Fibroblast of skin of right quadriceps (primary cell): ENCODE data around the gene SEMA3B.
"Not testable (repeated sequence)": the region's sequence is repeated elsewhere in the genome, so short reads cannot be mapped to it uniquely, and the experiment has no call there.

ENCODE experiments used
- DNase-seq: peaks from one replicate; pipeline ENCODE4 v3.0.0-alpha.2; 2013

Gene SEMA3B

GRCh38 chr3:50295553-50296431 lies 26.8 kb downstream of the SEMA3B start:
- DNase-seq = no peak

DNA sequence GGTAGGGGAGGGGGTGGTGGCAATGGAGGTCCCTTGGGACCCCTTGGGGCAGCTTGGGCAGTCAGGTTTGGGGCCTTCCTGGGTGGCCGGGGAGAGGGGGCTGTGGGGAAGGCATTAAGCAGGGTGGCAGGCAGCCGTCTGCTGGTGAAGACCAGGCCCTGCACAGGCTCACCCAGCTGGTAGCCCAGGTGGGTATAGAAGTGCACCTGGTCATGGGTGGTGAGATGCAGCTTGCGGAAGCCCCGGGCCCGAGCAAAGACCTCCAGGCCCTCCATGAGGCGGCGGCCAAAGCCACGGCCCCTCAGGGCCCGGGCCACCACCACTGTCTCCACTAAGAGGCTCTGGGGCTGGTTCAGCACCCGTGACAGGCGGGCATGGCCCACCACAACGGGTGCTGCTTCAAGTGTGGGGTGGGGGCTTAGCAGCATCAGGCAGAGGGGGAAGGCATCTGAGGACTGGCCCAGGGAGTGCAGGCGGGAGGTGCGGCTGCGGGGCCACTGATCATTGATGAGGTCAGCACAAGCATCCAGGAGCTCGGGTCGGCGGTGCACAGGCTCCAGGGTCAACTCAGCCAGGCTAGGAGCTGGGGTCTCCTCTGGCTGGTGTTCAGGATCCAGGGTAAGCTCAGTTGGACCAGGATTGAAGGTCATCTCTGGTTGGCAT lies 27.9 kb downstream of the SEMA3B start:
- no peak for DNase-seq

DNA sequence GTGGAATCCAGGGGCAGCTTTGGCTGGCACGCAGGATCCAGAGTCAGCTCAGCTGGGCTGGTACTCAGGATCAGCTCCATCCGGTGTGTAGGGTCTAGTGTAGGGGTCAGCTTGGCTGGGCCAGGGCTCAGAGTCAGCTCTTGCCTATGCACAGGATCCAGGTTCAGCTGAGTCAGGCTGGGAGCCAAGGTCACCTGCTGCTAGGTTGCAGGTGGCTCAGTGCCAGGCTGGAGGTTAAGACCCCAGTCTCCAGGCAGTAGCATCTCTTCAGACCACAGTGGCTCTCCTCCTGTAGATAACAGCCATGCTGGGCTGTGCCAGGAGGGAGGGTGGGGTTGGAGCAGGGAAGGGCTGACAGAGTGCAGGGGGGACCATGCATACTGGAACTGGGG lies 28.4 kb downstream of the SEMA3B start:
- DNase-seq = no peak

DNA sequence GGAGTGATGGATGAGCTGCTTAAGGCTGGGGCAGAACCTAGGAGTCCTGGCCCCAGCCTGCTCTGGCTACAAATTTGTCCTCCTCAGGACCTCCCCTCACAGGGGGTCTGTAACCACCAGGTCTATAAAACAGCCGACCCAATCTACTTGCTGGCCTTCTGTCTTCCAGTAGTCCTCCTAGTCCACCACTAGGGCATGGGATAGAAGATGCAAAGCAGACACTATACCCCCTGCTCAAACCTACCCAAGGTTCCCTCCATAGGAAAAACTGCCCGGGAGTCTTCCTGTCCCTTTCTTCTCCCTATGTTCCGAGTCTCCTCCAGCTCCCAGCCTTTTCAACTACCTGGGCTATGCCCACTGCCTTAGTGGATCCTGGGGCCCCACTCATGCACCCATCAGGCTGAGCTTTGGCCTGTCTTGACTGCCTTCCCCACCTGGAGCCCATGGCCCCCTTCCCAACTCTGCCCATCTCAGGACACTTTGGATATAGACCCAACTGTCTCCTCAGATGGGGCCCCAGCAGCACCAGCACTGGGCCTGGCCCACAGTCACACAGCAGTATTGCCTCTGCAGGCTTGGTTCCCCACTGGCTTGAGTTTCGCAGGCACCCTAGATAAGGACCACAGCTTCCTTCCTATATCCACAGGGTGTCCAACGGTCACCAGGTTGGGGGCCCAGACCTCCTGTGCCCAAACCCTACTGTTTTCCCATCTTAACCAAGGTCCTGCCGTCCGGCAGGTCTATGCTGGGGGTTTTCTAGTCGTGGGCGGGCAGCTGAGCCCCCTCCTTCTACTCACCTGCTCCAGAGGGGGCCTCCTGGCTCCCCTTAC lies 29.2 kb downstream of the SEMA3B start:
- DNase-seq = no peak

DNA sequence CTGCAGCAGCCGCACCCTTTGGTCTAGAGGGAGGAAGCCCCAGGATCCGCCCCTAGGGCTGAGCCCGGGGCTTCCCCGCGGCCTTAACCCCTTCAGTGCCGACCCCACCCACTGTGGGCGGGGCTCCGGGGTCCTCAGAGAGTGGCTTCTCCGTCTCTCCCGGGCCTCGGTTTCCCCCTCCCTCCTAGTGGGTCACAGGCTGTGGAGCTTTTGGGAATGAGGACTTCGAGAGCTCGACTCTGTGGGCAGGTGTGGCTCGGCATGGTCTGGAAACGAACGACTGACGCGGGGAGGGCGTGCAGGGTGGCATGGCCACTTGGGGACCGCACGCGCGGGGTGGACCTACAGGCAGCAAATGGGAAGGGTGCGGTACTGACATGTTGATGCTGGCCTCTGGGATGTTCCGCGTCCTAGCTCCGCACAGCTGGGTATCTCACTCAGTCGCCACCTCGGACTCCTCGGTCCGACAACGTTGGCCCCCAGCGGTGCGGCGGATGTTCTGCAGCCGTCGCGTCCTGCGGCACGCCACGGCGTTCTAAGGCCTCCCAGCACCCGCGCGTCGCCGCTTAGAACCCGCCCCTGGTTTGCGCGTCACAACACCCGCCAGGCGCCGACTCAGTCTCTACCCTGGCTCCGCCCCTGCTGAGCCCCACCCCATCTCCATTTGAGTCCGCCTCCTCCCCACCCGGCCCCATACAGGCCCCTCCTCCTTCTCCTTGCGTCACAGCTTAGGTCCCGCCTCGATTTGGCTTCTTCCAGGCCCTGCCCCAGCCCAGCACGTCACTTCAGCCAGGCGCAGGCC lies 30.1 kb downstream of the SEMA3B start, which contains the start of the genes HYAL3 and NAA80:
TSS of gene HYAL3 (minus strand) at position 570 of the 802 bp plus-strand sequence. CDS start 3,803 bp downstream, outside the sequence.
TSS of gene NAA80 (minus strand) at position 570 of the 802 bp plus-strand sequence. CDS start 1,942 bp downstream, outside the sequence.
- DNase-seq = peak; percentile 99

- DNase-seq = no peak
Observed at GRCh38 chr3:50299638-50299928, 30.6 kb downstream of the SEMA3B start.

DNA sequence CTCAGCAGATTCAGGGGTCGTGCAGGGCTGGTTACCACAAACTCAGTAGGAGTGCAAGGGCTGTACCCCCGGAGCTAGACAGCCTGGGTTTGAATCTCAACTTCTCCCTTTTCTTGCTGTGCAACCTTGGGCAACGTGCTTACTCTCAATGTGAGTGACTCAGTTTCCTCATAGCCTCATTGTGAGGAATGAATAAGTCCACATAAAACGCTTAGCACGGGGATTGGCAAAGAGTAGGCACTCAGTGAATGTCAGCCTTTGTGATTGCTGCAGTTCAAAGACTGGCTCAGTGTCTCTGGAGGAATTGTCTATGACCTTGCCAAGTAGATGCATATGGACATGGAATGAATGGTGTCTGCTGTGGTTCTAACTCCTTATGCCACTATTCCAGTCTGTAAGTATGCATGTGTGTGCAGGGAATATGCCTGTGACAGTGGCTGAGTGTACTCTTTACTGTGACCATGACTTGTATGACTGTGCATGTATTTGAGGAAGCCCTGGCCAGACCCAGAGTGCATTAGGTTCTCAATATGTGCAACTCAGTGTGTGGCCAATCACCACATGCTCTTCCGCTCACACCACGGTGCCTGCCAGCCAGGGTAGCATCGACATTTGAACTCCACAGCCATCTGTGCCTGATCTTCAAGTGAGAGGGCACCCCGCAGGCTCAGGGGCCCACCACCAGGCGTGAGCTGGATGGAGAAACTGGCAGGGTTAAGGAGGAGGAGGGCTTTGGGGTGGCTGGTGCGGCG lies 31.2 kb downstream of the SEMA3B start:
- DNase-seq = peak; percentile 39

DNA sequence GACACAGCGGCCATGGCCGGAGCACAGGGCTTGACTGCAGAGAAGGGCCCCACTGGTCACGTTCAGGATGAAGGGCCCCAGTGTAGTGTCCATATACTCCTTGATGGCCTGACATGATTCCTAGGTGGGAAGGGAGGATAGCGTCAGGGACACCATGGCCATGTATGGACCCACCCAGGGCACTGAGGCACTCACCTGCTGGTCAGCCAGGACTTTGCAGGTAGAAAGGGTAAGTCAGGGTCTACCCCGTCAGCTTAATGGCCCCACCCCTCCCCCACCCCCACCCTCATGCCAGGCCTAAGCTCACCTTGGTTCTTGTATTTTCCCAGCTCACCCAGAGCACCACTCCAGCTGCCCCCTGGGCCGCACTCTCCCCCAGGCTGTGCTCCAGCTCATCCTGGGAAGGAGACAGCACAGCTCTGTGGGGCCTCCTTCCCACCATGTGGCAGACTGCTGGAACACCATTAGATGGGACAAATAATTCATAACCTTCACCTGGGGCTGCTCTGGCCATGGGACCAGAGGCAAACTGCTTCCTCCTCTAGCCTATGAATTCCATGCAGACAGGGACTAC lies 31.8 kb downstream of the SEMA3B start:
- no peak for DNase-seq

GRCh38 chr3:50302095-50303012 lies 33.4 kb downstream of the SEMA3B start:
- no peak for DNase-seq

DNA sequence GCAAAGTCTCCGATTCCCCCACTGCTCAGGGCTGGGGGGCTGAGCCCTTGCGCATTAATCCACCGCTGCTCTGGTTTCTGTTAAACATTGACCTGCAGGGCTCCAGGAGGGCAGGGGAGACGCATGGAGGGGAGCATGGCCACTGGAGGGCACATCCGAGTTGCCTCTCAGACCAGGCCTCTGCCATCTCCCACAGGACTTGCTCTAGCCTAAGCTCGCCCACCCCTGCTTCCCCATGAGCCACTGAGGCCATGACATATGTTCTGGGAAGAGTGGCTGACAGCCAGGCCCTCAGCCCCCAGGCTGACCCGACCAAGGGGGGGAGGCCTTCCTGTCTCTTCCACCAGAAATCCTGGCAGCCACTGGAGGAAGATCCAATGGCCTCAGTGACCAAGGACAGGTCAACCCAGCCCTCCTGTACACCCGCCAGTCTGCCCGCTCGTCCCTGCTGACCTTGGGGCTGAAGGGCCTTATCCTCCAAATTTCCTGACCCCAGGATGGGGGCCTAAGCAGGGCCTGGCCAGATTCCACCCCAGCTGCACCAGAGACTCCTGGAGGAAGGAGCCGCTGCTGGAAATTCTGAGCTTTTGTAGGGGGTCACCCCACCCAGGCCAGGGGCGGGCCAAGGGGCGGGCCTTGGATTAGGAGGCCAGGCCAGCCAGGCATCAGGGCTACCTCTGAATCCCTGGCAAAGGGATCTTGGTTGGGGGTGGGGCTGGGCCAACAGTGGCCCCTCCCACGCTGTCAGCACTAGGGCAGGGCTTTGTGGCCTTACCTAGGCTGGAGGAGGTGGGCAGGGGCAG lies 34.3 kb downstream of the SEMA3B start, which contains the start of gene HYAL1:
TSS of gene HYAL1 (minus strand) at position 562 of the 803 bp plus-strand sequence. CDS start 618 bp downstream, outside the sequence.
- no peak for DNase-seq

- DNase-seq = no peak
Observed at GRCh38 chr3:50304601-50305000, 35.7 kb downstream of the SEMA3B start.

DNA sequence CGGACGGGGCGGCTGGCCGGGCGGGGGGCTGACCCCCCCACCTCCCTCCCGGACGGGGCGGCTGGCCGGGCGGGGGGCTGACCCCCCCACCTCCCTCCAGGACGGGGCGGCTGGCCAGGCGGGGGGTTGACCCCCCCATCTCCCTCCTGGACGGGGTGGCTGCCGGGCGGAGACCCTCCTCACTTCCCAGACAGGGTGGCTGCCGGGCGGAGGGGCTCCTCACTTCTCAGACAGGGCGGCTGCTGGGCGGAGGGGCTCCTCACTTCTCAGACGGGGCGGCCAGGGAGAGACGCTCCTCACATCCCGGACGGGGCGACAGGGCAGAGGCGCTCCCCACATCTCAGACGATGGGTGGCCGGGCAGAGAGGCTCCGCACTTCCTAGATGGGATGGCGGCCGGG lies 43.1 kb downstream of the SEMA3B start:
- not testable (repeated sequence) for DNase-seq

GRCh38 chr3:50314342-50314741 lies 45.4 kb downstream of the SEMA3B start:
- no peak for DNase-seq

DNA sequence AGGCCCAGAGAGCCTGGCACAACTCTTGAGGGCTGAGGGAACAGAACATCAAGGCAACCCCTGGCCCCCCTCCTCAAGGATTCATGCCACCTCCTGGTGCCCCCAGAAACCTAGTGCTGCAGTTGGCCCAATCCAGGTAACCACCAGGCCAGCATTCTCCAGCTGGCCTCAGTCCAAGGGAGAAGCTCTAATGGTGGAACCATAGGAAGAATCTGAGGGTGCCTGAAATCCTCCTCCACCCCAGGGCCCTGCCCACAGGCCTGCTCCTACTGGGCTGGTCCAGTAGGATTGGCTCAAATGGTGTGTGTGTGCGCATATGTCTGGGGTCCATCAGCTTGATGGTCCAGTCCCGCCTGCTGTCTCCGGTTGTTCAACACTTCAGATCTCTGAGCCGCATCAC lies 45.9 kb downstream of the SEMA3B start:
- DNase-seq = no peak

- DNase-seq = no peak
Observed at GRCh38 chr3:50316657-50317242, 47.8 kb downstream of the SEMA3B start.

GRCh38 chr3:50317300-50317699 lies 48.4 kb downstream of the SEMA3B start:
- DNase-seq = no peak

DNA sequence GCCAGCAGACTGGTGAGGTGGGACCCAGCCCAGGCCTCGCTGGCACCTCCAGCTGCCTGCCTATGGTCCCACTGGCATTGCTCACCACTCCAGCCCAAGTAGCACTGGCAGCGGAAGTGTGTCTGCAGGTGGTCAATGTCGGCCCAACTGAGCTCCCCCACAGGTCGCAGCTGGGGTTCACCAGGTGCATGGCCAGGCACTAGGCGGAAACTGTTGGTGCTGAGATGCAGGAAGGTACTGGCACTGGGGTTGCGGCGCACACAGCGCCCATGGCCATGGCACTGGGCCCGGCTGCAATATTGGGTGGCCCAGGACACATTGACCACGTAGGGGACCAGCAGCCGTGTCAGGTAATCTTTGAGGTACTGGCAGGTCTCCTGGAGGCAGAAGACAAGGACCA lies 49.2 kb downstream of the SEMA3B start:
- DNase-seq = no peak

DNA sequence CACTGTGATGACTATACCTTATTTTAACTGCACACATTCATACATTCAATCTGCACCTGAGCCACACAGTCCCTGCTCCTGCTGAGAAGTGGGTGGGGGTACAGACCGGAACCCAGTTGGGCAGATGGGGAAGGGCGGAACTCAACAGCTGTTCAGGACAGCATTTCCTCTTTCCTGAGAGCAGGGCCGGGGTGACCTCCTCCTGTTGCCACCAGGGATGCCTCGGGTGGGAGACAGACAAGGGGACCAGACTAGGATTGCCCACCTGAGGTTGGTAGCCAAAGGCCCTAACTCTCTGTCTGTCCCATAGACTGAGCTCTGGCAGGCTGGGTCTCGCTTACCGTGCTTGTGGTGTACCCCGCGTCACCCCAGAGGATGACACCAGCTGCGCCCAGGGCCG lies 49.7 kb downstream of the SEMA3B start:
- no peak for DNase-seq
